Endothelial cell of umbilical vein (primary cell): ENCODE results near the gene PALM. TPM values are rescaled to one million over a fixed set of nuclear protein-coding genes. Genes with fewer than 3 reads are reported as not detected.

Experiments
- BruUV-seq: library from RNA; stranded (reverse); fragments of 400-500 nt; replicated peaks from 2 replicates; lab custom pipeline; 2021; lab: Mats Ljungman, UMichigan
- CTCF ChIA-PET: fragments of 300-600, 350-600 bp; sonication (Branson Sonifier 250); formaldehyde crosslinking; loops from one replicate; lab custom pipeline; 2021; ENCODE audit warnings: antibody characterized with exemption, inconsistent platforms; lab: Charles Lee
- POLR2A ChIA-PET: fragments of 300-600, 350-600 bp; sonication (Branson Sonifier 250); formaldehyde crosslinking; loops from one replicate; lab custom pipeline; 2021; ENCODE audit warnings: antibody characterized with exemption, inconsistent platforms; lab: Charles Lee
- DNase-seq: peaks from one replicate; pipeline ENCODE4 v3.0.0-alpha.2; 2011; ENCODE audit warnings: low read depth, low spot score
- FAIRE-seq: peaks from 2 replicates; lab custom pipeline; 2011; peaks lifted over from hg19 to GRCh38; lab: Jason Lieb, UNC
- H2AFZ ChIP-seq: 2 replicates; pipeline ENCODE4 v1.6.0; 2012; ENCODE audit warnings: low read depth, low read length, control low read depth, inconsistent platforms
- H3K27ac ChIP-seq: 2 replicates; pipeline ENCODE4 v1.5.1; 2011; ENCODE audit warnings: low read depth, mild to moderate bottlenecking, control low read depth, low read length, moderate library complexity; ENCODE audit not compliant: insufficient read depth
- H3K27me3 ChIP-seq, 2 experiments: 2 replicates each; pipeline versions ENCODE4 v1.6.0 to v1.6.1; 2011; ENCODE audit warnings: low read length in 2 of 2, mixed read lengths in 1 of 2; ENCODE audit not compliant: control insufficient read depth in 2 of 2, insufficient read depth in 2 of 2
- H3K36me3 ChIP-seq, 2 experiments: 2 replicates in 1 of 2; 3 replicates in 1 of 2; pipeline ENCODE4 v1.5.1; 2011; ENCODE audit warnings: low read length in 2 of 2, mild to moderate bottlenecking in 1 of 2, moderate library complexity in 1 of 2; ENCODE audit not compliant: control insufficient read depth in 2 of 2, insufficient read depth in 2 of 2; ENCODE audit errors: extremely low read depth in 1 of 2
- H3K4me1 ChIP-seq: 3 replicates; pipeline ENCODE4 v1.5.1; 2011; ENCODE audit warnings: mild to moderate bottlenecking, low read length; ENCODE audit not compliant: control insufficient read depth, insufficient read depth; ENCODE audit errors: extremely low read depth
- H3K4me2 ChIP-seq: 2 replicates; pipeline ENCODE4 v1.6.1; 2011; ENCODE audit warnings: low read length, control low read depth, mixed read lengths; ENCODE audit not compliant: insufficient read depth
- H3K4me3 ChIP-seq, 3 experiments: fragments of 200-600 bp in 1 of 3; sonication (generic), shearing (Covaris generic) in 1 of 3; replicated peaks in 1 of 3; 2 replicates each; pipeline ENCODE4 v1.5.1; 2011 to 2016; ENCODE audit warnings: control low read depth in 3 of 3, low read length in 3 of 3, mild to moderate bottlenecking in 2 of 3, inconsistent platforms in 1 of 3, low read depth in 1 of 3, moderate library complexity in 1 of 3; ENCODE audit not compliant: insufficient read depth in 1 of 3
- H3K79me2 ChIP-seq: 2 replicates; pipeline ENCODE4 v1.6.0; 2012; ENCODE audit warnings: low read length, inconsistent platforms; ENCODE audit not compliant: control insufficient read depth, insufficient read depth
- H3K9ac ChIP-seq: replicated peaks from 2 replicates; pipeline ENCODE3; 2011; ENCODE audit warnings: low read length, control low read depth; ENCODE audit not compliant: insufficient read depth; ENCODE audit errors: extremely low read depth
- H3K9me1 ChIP-seq: replicated peaks from 3 replicates; pipeline ENCODE4 v1.6.0; 2011; ENCODE audit warnings: mild to moderate bottlenecking, low read length; ENCODE audit not compliant: control insufficient read depth, insufficient read depth; ENCODE audit errors: extremely low read depth
- H3K9me3 ChIP-seq: replicated peaks from 2 replicates; pipeline ENCODE4 v1.5.1; 2012; ENCODE audit warnings: low read length, inconsistent platforms; ENCODE audit not compliant: control insufficient read depth, insufficient read depth
- H4K20me1 ChIP-seq: replicated peaks from 2 replicates; pipeline ENCODE3; 2011; ENCODE audit warnings: mild to moderate bottlenecking, low read length; ENCODE audit not compliant: control insufficient read depth, insufficient read depth; ENCODE audit errors: extremely low read depth
- EZH2 ChIP-seq: IDR thresholded peaks from 2 replicates; pipeline ENCODE4 v1.6.1; 2012; ENCODE audit warnings: borderline replicate concordance, low read depth, mild to moderate bottlenecking, moderate library complexity, low read length, inconsistent platforms; ENCODE audit not compliant: severe bottlenecking
- FOS ChIP-seq: IDR thresholded peaks from 2 replicates; pipeline ENCODE4 v1.6.1; 2011; ENCODE audit warnings: mild to moderate bottlenecking, low read length, moderate library complexity, borderline replicate concordance; ENCODE audit not compliant: insufficient read depth
- GATA2 ChIP-seq: IDR thresholded peaks from 2 replicates; pipeline ENCODE4 v1.7.0; 2011; ENCODE audit warnings: low read depth, mild to moderate bottlenecking, moderate library complexity, mixed read lengths, low read length; ENCODE audit not compliant: insufficient read length, insufficient read depth
- JUN ChIP-seq: IDR thresholded peaks from 2 replicates; pipeline ENCODE4 v1.6.1; 2011; ENCODE audit warnings: borderline replicate concordance, low read depth; ENCODE audit not compliant: insufficient read length, insufficient read depth
- MAX ChIP-seq: IDR thresholded peaks from 2 replicates; pipeline ENCODE4 v1.6.1; 2011; ENCODE audit not compliant: insufficient read depth, insufficient read length
- MYC ChIP-seq: IDR thresholded peaks from one replicate; pipeline ENCODE4 v1.6.1; 2011; ENCODE audit warnings: mild to moderate bottlenecking, low read depth, low read length
- POLR2A ChIP-seq: IDR thresholded peaks from 2 replicates; pipeline ENCODE4 v1.6.1; 2012; ENCODE audit warnings: low read depth, mild to moderate bottlenecking, control low read depth, low read length
- POLR2AphosphoS5 ChIP-seq: IDR thresholded peaks from 2 replicates; pipeline ENCODE4 v1.6.1; 2012; ENCODE audit warnings: low read depth, mild to moderate bottlenecking, control low read depth, low read length, moderate library complexity; ENCODE audit not compliant: insufficient read depth
- dilution Hi-C: fragments of 300-500 bp; cut with MboI; formaldehyde crosslinking; loops from one replicate; pipeline ENCODE4 v1.15.0; 2019; ENCODE audit warnings: low sequenced_read_pairs; ENCODE audit not compliant: extremely low pct_ligation_motif_present
- intact Hi-C: fragments of 100-400 bp; cut with micrococcal nuclease; formaldehyde crosslinking; loops from one replicate; pipeline ENCODE4 v1.10.0; 2022
- polyA plus RNA-seq, 4 experiments: library from polyadenylated mRNA; depleted of rRNA in 3 of 4; stranded (reverse) in 3 of 4; unstranded in 1 of 4; fragments of >200 nt; gene quantifications; 2 replicates each; pipeline versions ENCODE4 v1.2.1 to v1.2.3, GENCODE V29; 2011 to 2012; ENCODE audit warnings: missing spikeins in 1 of 4
- total RNA-seq: library from RNA; stranded (reverse); gene quantifications from 2 replicates; pipeline ENCODE4 v1.2.3, GENCODE V29; 2021
- TF ChIP-seq, protein P1 (sequence below), 2 donors: IDR thresholded peaks; 1 replicate in 1 of 2; 2 replicates in 1 of 2; pipeline ENCODE4 v1.5.1; 2011; ENCODE audit warnings: low read length in 2 of 2, mild to moderate bottlenecking in 2 of 2, moderate library complexity in 2 of 2, control low read depth in 1 of 2, inconsistent platforms in 1 of 2, low read depth in 1 of 2; ENCODE audit not compliant: insufficient read depth in 1 of 2; ENCODE audit errors: extremely low read depth in 1 of 2

PALM gene
- total and polyA plus RNA-seq, 2 donors (not counting 3 experiments of a cell fraction or from before 2014, with no cell fraction given), result 3.9 to 31.8 TPM

DNA sequence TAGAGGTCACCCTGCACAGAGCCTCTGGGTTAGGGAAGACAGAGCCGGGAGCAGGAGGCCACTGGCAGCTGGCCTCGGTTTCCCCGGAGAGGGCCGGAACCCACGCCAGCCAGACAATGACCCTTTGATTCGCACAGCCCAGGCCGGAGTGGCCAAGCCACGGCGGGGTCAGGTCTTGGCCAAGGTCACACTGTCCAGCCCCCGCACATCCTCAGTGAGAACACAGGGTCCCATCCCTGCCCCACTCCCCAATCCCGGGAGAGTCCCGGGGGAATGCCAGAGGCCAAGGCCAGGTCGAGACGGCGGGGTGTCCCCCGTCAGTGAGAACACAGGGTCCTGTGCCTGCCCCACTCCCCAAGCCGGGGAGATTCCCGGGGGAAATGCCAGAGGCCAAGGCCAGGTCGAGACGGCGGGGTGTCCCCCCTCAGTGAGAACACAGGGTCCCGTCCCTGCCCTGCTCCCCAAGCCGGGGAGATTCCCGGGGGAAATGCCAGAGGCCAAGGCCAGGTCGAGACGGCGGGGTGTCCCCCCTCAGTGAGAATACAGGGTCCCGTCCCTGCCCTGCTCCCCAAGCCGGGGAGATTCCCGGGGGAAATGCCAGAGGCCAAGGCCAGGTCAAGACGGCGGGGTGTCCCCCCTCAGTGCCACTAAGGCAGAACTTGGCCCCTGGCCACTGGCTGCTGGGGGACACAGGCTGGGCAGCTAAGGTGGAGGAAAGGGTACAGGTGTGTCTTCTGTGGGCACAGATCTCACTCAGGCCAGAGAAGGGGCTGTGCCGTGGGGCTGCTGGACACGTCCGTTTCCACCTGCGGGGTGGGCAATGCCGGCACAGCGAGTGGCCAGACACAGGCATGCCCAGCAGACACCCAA, 34.2 kb upstream of the PALM start:
- Histone ChIP-seq H3K27me3 (no peaks in the 10 kb centered on the region), H3K4me1 (peaks cover 15% of the 10 kb centered on the region), H2AFZ (no peak overlapping the region), H4K20me1 (no peaks in the 10 kb centered on the region), H3K4me2 (no peak overlapping the region), H3K4me3 (no peak overlapping the region), H3K79me2 (peaks cover 12% of the 10 kb centered on the region), H3K9me1 (no peaks in the 10 kb centered on the region), H3K27ac (no peak overlapping the region), H3K9ac (no peak overlapping the region), H3K9me3 (no peaks in the 10 kb centered on the region), H3K36me3 (no peaks in the 10 kb centered on the region)
- dilution Hi-C loops (no loop called here), intact Hi-C loops (no loop called here)
- DNase-seq (no peak), FAIRE-seq (no peak)
- ChIA-PET POLR2A (no interaction called here), CTCF (interaction anchor here (3.5 kb wide), 1 partner anchor 60 kb away, joined by 20 read pairs; no protein-coding TSS in a partner anchor)
- no TSS peak for BruUV-seq
- TF ChIP-seq POLR2AphosphoS5 (no peak), FOS (no peak), GATA2 (no peak), JUN (no peak), MAX (no peak), EZH2 (no peak), POLR2A (no peak), MYC (no peak)
- TF ChIP-seq, protein P1, sequence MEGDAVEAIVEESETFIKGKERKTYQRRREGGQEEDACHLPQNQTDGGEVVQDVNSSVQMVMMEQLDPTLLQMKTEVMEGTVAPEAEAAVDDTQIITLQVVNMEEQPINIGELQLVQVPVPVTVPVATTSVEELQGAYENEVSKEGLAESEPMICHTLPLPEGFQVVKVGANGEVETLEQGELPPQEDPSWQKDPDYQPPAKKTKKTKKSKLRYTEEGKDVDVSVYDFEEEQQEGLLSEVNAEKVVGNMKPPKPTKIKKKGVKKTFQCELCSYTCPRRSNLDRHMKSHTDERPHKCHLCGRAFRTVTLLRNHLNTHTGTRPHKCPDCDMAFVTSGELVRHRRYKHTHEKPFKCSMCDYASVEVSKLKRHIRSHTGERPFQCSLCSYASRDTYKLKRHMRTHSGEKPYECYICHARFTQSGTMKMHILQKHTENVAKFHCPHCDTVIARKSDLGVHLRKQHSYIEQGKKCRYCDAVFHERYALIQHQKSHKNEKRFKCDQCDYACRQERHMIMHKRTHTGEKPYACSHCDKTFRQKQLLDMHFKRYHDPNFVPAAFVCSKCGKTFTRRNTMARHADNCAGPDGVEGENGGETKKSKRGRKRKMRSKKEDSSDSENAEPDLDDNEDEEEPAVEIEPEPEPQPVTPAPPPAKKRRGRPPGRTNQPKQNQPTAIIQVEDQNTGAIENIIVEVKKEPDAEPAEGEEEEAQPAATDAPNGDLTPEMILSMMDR (IDR thresholded peaks at IDR 0.05; ENCODE audit: extremely low read depth in 1 of 2, insufficient read depth in 1 of 2, low read depth in 1 of 2, low read length in 2 of 2), result no peak
